Neural cell (in vitro differentiated cells): ENCODE data around the gene REL. TPM values are rescaled to one million over a fixed set of nuclear protein-coding genes. Genes with fewer than 3 reads are reported as not detected.

Experiments
- H2AFZ ChIP-seq: fragments of 200-600, 300-800 bp; sonication (generic), shearing (Covaris generic); 2 replicates; pipeline ENCODE4 v1.6.0; 2014; ENCODE audit warnings: low read depth, mild to moderate bottlenecking, antibody characterized with exemption, low read length, moderate library complexity
- H3F3A ChIP-seq: fragments of 200-600 bp; shearing (Covaris generic); 2 replicates; pipeline ENCODE4 v1.6.1; 2016; ENCODE audit warnings: mild to moderate bottlenecking, moderate library complexity, mixed read lengths, antibody characterized with exemption, low read length; ENCODE audit not compliant: insufficient read depth, poor library complexity, severe bottlenecking
- H3K27ac ChIP-seq: fragments of 200-600, 300-800 bp; sonication (generic), shearing (Covaris generic); 2 replicates; pipeline ENCODE4 v1.5.1; 2014; ENCODE audit warnings: mild to moderate bottlenecking, low read length, moderate library complexity
- H3K27me3 ChIP-seq: fragments of 300-800, 200-600 bp; sonication (generic), shearing (Covaris generic); 2 replicates; pipeline ENCODE4 v1.6.0; 2014; ENCODE audit warnings: mild to moderate bottlenecking, low read depth, low read length, moderate library complexity; ENCODE audit not compliant: insufficient read depth
- H3K36me3 ChIP-seq: fragments of 300-800, 200-600 bp; sonication (generic), shearing (Covaris generic); 2 replicates; pipeline ENCODE4 v1.5.1; 2014; ENCODE audit warnings: mild to moderate bottlenecking, antibody characterized with exemption, low read length, moderate library complexity; ENCODE audit not compliant: insufficient read depth
- H3K4me2 ChIP-seq: fragments of 300-800, 200-600 bp; sonication (generic), shearing (Covaris generic); 2 replicates; pipeline ENCODE4 v1.6.0; 2014; ENCODE audit warnings: mild to moderate bottlenecking, low read length
- H3K4me3 ChIP-seq: fragments of 300-800, 200-600 bp; sonication (generic), shearing (Covaris generic); 2 replicates; pipeline ENCODE4 v1.5.1; 2014; ENCODE audit warnings: mild to moderate bottlenecking, low read length, moderate library complexity
- H3K79me2 ChIP-seq: fragments of 200-600 bp; shearing (Covaris generic); replicated peaks from 2 replicates; pipeline ENCODE4 v1.6.0; 2014; ENCODE audit warnings: mild to moderate bottlenecking, low read length, moderate library complexity; ENCODE audit not compliant: insufficient read depth
- H3K9ac ChIP-seq: fragments of 300-800, 200-600 bp; sonication (generic), shearing (Covaris generic); 2 replicates; pipeline ENCODE4 v1.6.1; 2016; ENCODE audit warnings: mild to moderate bottlenecking, low read length, mixed read lengths
- H3K9me2 ChIP-seq: fragments of 200-600 bp; shearing (Covaris generic); 2 replicates; pipeline ENCODE4 v1.6.1; 2016; ENCODE audit warnings: mild to moderate bottlenecking, low read length, mixed read lengths; ENCODE audit not compliant: insufficient read depth
- H3K9me3 ChIP-seq: fragments of 200-600, 300-800 bp; sonication (generic), shearing (Covaris generic); 2 replicates; pipeline ENCODE4 v1.6.1; 2016; ENCODE audit warnings: mild to moderate bottlenecking, mixed run types, low read length, moderate library complexity, mixed read lengths
- H4K20me1 ChIP-seq: fragments of 200-600 bp; shearing (Covaris generic); 2 replicates; pipeline ENCODE4 v1.6.1; 2016; ENCODE audit warnings: mild to moderate bottlenecking, mixed run types; ENCODE audit not compliant: insufficient read depth
- EP300 ChIP-seq: fragments of 450-650 bp; conservative IDR thresholded peaks from 2 replicates; pipeline ENCODE4 v1.6.1; 2014; ENCODE audit warnings: antibody characterized with exemption, mild to moderate bottlenecking, moderate library complexity; ENCODE audit not compliant: poor library complexity, severe bottlenecking
- EZH2 ChIP-seq: fragments of 200-600, 300-800 bp; shearing (Covaris generic), sonication (generic); IDR thresholded peaks from 2 replicates; pipeline ENCODE4 v1.6.1; 2014; ENCODE audit warnings: antibody characterized with exemption, low read length, borderline replicate concordance, mild to moderate bottlenecking; ENCODE audit not compliant: insufficient read depth, poor library complexity, severe bottlenecking
- MXI1 ChIP-seq: fragments of 450-650 bp; conservative IDR thresholded peaks from 2 replicates; pipeline ENCODE4 v1.6.1; 2014; ENCODE audit warnings: antibody characterized with exemption, mild to moderate bottlenecking; ENCODE audit not compliant: poor library complexity, severe bottlenecking
- POLR2AphosphoS5 ChIP-seq: IDR thresholded peaks from 2 replicates; pipeline ENCODE4 v1.6.1; 2012
- RAD21 ChIP-seq: fragments of 450-650 bp; conservative IDR thresholded peaks from 2 replicates; pipeline ENCODE4 v1.6.1; 2014; ENCODE audit warnings: antibody characterized with exemption, mild to moderate bottlenecking, moderate library complexity
- SMC3 ChIP-seq: fragments of 450-650 bp; conservative IDR thresholded peaks from 2 replicates; pipeline ENCODE4 v1.6.1; 2014; ENCODE audit warnings: antibody characterized with exemption, mild to moderate bottlenecking, moderate library complexity; ENCODE audit not compliant: poor library complexity
- TAF1 ChIP-seq: IDR thresholded peaks from 2 replicates; pipeline ENCODE4 v1.6.1; 2012; ENCODE audit warnings: low read depth
- polyA plus RNA-seq: library from polyadenylated mRNA; depleted of rRNA; stranded (reverse); fragments of >200 nt; gene quantifications from 2 replicates; pipeline ENCODE4 v1.2.3, GENCODE V29; 2014
- TF ChIP-seq, protein P1 (sequence below): IDR thresholded peaks from 2 replicates; pipeline ENCODE4 v1.6.1; 2012; ENCODE audit warnings: borderline replicate concordance
- TF ChIP-seq, protein P2 (sequence below): fragments of 450-650 bp; IDR thresholded peaks from 2 replicates; pipeline ENCODE4 v1.5.1; 2014; ENCODE audit warnings: antibody characterized with exemption, mild to moderate bottlenecking, moderate library complexity; ENCODE audit not compliant: poor library complexity, severe bottlenecking

The REL gene
- polyA plus RNA-seq, 1 donor from 2014 or later, result 1.9 TPM

DNA sequence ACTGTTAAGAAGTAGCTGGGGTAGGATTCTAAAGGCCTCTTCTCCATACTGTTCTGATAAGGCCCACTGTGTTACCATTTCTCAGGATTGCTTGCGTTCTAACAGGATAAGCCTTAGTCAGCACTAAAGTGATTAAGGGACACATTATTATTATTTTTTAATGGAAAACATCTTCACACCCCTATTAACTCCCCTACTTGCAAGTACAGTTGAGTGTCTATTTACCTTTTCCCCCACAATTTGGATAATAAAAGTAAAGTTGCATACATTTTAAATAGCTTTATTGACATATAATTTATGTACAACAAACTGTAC lies 9.0 kb downstream of the REL start:
- Histone ChIP-seq H3K27me3 (no peaks in the 10 kb centered on the region), H3F3A (no peaks in the 10 kb centered on the region), H3K27ac (no peak overlapping the region), H3K9ac (no peak overlapping the region), H3K4me2 (no peak overlapping the region), H3K9me2 (no peaks in the 10 kb centered on the region), H3K79me2 (peaks cover 9% of the 10 kb centered on the region), H3K9me3 (no peaks in the 10 kb centered on the region), H3K4me3 (no peak overlapping the region), H4K20me1 (no peaks in the 10 kb centered on the region), H3K36me3 (no peaks in the 10 kb centered on the region), H2AFZ (no peak overlapping the region)
- no peak for TF ChIP-seq TAF1
- no peak for TF ChIP-seq POLR2AphosphoS5
- no peak for TF ChIP-seq MXI1
- no peak for TF ChIP-seq EZH2
- TF ChIP-seq RAD21, result no peak
- no peak for TF ChIP-seq EP300
- TF ChIP-seq, protein P1, sequence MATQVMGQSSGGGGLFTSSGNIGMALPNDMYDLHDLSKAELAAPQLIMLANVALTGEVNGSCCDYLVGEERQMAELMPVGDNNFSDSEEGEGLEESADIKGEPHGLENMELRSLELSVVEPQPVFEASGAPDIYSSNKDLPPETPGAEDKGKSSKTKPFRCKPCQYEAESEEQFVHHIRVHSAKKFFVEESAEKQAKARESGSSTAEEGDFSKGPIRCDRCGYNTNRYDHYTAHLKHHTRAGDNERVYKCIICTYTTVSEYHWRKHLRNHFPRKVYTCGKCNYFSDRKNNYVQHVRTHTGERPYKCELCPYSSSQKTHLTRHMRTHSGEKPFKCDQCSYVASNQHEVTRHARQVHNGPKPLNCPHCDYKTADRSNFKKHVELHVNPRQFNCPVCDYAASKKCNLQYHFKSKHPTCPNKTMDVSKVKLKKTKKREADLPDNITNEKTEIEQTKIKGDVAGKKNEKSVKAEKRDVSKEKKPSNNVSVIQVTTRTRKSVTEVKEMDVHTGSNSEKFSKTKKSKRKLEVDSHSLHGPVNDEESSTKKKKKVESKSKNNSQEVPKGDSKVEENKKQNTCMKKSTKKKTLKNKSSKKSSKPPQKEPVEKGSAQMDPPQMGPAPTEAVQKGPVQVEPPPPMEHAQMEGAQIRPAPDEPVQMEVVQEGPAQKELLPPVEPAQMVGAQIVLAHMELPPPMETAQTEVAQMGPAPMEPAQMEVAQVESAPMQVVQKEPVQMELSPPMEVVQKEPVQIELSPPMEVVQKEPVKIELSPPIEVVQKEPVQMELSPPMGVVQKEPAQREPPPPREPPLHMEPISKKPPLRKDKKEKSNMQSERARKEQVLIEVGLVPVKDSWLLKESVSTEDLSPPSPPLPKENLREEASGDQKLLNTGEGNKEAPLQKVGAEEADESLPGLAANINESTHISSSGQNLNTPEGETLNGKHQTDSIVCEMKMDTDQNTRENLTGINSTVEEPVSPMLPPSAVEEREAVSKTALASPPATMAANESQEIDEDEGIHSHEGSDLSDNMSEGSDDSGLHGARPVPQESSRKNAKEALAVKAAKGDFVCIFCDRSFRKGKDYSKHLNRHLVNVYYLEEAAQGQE, result no peak
- no peak for TF ChIP-seq SMC3
- TF ChIP-seq, protein P2, sequence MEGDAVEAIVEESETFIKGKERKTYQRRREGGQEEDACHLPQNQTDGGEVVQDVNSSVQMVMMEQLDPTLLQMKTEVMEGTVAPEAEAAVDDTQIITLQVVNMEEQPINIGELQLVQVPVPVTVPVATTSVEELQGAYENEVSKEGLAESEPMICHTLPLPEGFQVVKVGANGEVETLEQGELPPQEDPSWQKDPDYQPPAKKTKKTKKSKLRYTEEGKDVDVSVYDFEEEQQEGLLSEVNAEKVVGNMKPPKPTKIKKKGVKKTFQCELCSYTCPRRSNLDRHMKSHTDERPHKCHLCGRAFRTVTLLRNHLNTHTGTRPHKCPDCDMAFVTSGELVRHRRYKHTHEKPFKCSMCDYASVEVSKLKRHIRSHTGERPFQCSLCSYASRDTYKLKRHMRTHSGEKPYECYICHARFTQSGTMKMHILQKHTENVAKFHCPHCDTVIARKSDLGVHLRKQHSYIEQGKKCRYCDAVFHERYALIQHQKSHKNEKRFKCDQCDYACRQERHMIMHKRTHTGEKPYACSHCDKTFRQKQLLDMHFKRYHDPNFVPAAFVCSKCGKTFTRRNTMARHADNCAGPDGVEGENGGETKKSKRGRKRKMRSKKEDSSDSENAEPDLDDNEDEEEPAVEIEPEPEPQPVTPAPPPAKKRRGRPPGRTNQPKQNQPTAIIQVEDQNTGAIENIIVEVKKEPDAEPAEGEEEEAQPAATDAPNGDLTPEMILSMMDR, result no peak

DNA sequence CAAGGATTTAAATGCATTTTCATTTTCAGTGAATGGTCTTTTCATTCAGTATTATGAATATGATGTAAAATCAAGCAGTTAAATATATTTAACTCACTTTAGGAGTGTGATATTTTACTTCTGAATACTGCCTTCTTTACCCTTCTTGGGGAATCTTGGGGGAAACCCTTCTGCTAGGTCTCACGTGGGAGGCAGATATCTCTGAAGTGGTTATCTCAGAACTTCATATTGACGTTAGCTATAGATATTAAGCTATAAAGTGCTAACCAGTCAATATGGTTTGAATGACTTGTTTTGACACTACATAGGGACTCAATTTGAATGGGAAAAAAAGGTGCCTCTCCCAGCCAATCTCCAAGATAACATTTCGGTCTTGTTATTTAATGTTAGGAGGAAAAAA lies 9.8 kb downstream of the REL start:
- H3K9me2 ChIP-seq, result no peaks in the 10 kb centered on the region
- H2AFZ ChIP-seq, result no peak overlapping the region
- TF ChIP-seq SMC3 (no peak), POLR2AphosphoS5 (no peak), MXI1 (no peak), EP300 (no peak), EZH2 (no peak), TAF1 (no peak), RAD21 (no peak)
- TF ChIP-seq, protein P1, result no peak
- TF ChIP-seq, protein P2, result no peak
- no peak overlapping the region for H3K27ac ChIP-seq
- no peak overlapping the region for H3K4me2 ChIP-seq
- no peak overlapping the region for H3K9ac ChIP-seq
- H3K27me3 ChIP-seq, result no peaks in the 10 kb centered on the region
- H4K20me1 ChIP-seq, result no peaks in the 10 kb centered on the region
- H3F3A ChIP-seq, result no peaks in the 10 kb centered on the region
- H3K4me3 ChIP-seq, result no peak overlapping the region
- H3K79me2 ChIP-seq, result peaks cover 5% of the 10 kb centered on the region
- peaks cover 3% of the 10 kb centered on the region for H3K36me3 ChIP-seq
- no peaks in the 10 kb centered on the region for H3K9me3 ChIP-seq
